Activated B cell treated with CpG ODN at 0.5 μM for 24 hours (primary cell): ENCODE measurements around the gene DUSP10. TPM values are rescaled to one million over a fixed set of nuclear protein-coding genes. Genes with fewer than 3 reads are reported as not detected.
A peak's percentile ranks its signal among the peaks of the same experiment; 100 is the strongest.

Source experiments
- ATAC-seq: fragments of 200-7000 bp; cut with Tn5 transposase; one replicate; pipeline ENCODE4 v1.10.0; 2021; ENCODE audit warnings: low read depth, mild to moderate bottlenecking, moderate library complexity
- CTCF ChIA-PET: fragments of 350-600 bp; sonication (Branson Sonifier 250); formaldehyde crosslinking; loops from one replicate; lab custom pipeline; 2021; ENCODE audit warnings: antibody characterized with exemption; lab: Charles Lee
- POLR2A ChIA-PET: fragments of 350-600 bp; sonication (Branson Sonifier 250); formaldehyde crosslinking; loops from one replicate; lab custom pipeline; 2021; ENCODE audit warnings: antibody characterized with exemption; lab: Charles Lee
- DNase-seq: peaks from one replicate; pipeline ENCODE4 v3.0.0; 2022
- H3K27ac Mint-ChIP-seq: one replicate; pipeline ENCODE4 v1.8.0; 2020; ENCODE audit warnings: mixed read lengths
- H3K27me3 Mint-ChIP-seq: one replicate; pipeline ENCODE4 v1.8.0; 2021; ENCODE audit warnings: mixed read lengths
- H3K36me3 Mint-ChIP-seq: one replicate; pipeline ENCODE4 v1.8.0; 2021; ENCODE audit warnings: low read depth, mixed read lengths
- H3K4me1 Mint-ChIP-seq: one replicate; pipeline ENCODE4 v1.8.0; 2021; ENCODE audit warnings: mixed read lengths
- H3K4me3 Mint-ChIP-seq: one replicate; pipeline ENCODE4 v1.8.0; 2020; ENCODE audit warnings: mild to moderate bottlenecking, mixed read lengths
- H3K9me3 Mint-ChIP-seq: one replicate; pipeline ENCODE4 v1.8.0; 2020; ENCODE audit warnings: mixed read lengths
- CTCF ChIP-seq: fragments of 200-600 bp; IDR thresholded peaks from one replicate; pipeline ENCODE4 v1.8.0; 2022; ENCODE audit warnings: antibody characterized with exemption, mild to moderate bottlenecking
- intact Hi-C: fragments of 100-400 bp; cut with micrococcal nuclease; formaldehyde crosslinking; loops from one replicate; pipeline ENCODE4 v1.15.1; 2024
- total RNA-seq: library from RNA; stranded (reverse); gene quantifications from 2 replicates; pipeline ENCODE4 v1.2.3, GENCODE V29; 2022

The DUSP10 gene
- total RNA-seq, 1 donor from 2014 or later = 39.5 TPM

GRCh38 chr1:221743416-221744208, 1.7 kb upstream of the DUSP10 start:
- Mint-ChIP-seq H3K36me3 (no peaks in the 10 kb centered on the region), H3K27ac (peak overlapping the region; percentile 97), H3K4me3 (peak overlapping the region; percentile 86), H3K9me3 (no peaks in the 10 kb centered on the region), H3K4me1 (peaks cover 22% of the 10 kb centered on the region), H3K27me3 (no peaks in the 10 kb centered on the region)
- ATAC-seq (peak; percentile 17), DNase-seq (no peak)
- TF ChIP-seq CTCF = no peak
- ChIA-PET CTCF (interaction anchor here (0.8 to 3.5 kb wide), 15 partner anchors 31 to 711 kb away, joined by 3 to 24 read pairs (median 5); no protein-coding TSS in a partner anchor), POLR2A (interaction anchor here (0.5 to 6.2 kb wide), 26 partner anchors 13 to 480 kb away, joined by 3 to 229 read pairs (median 6); no protein-coding TSS in a partner anchor)
- intact Hi-C loops = loop anchor here (1.0 to 10.0 kb wide), 11 partner anchors 11 to 969 kb away; partner anchors contain the start of genes AIDA, BROX and HLX

- TF ChIP-seq CTCF = no peak
- Mint-ChIP-seq H3K4me1 (peaks cover 22% of the 10 kb centered on the region), H3K36me3 (no peaks in the 10 kb centered on the region), H3K27me3 (no peaks in the 10 kb centered on the region), H3K4me3 (peak overlapping the region; percentile 86), H3K9me3 (no peaks in the 10 kb centered on the region), H3K27ac (peak overlapping the region; percentile 97)
- intact Hi-C loops = loop anchor here (1.0 to 10.0 kb wide), 17 partner anchors 12 to 970 kb away; partner anchors contain the start of genes AIDA, BROX and HLX
- ChIA-PET POLR2A (interaction anchor here (0.5 to 6.2 kb wide), 53 partner anchors 10 to 864 kb away, joined by 3 to 229 read pairs (median 6); partner anchors contain the start of gene HLX), CTCF (interaction anchor here (0.7 to 3.5 kb wide), 24 partner anchors 30 to 712 kb away, joined by 3 to 24 read pairs (median 4); no protein-coding TSS in a partner anchor)
- peak; percentile 52 for ATAC-seq
- DNase-seq = peak; percentile 82
Observed at GRCh38 chr1:221742555-221743415, 896 bp upstream of the DUSP10 start.

- POLR2A ChIA-PET = interaction anchor here (0.7 to 6.2 kb wide), 39 partner anchors 8 to 903 kb away, joined by 3 to 229 read pairs (median 8); partner anchors contain the start of gene HLX
- intact Hi-C loops = loop anchor here (1.0 to 10.0 kb wide), 5 partner anchors 8 to 901 kb away; no protein-coding TSS in a partner anchor
- CTCF ChIA-PET = interaction anchor here (0.6 to 3.5 kb wide), 11 partner anchors 36 to 714 kb away, joined by 3 to 13 read pairs (median 4); no protein-coding TSS in a partner anchor
- no peaks in the 10 kb centered on the region for H3K36me3 Mint-ChIP-seq
- TF ChIP-seq CTCF = no peak
- DNase-seq = peak; percentile 25
- no peak overlapping the region for H3K27ac Mint-ChIP-seq
- ATAC-seq = no peak
- H3K4me3 Mint-ChIP-seq = no peak overlapping the region
- peaks cover 19% of the 10 kb centered on the region for H3K4me1 Mint-ChIP-seq
- H3K27me3 Mint-ChIP-seq = no peaks in the 10 kb centered on the region
- H3K9me3 Mint-ChIP-seq = no peaks in the 10 kb centered on the region
Observed at GRCh38 chr1:221740993-221741702, 741 bp downstream of the DUSP10 start.

GRCh38 chr1:221740369-221740992, 1.4 kb downstream of the DUSP10 start:
- CTCF ChIA-PET = interaction anchor here (0.9 to 2.1 kb wide), 6 partner anchors 38 to 714 kb away, joined by 3 to 13 read pairs (median 4); no protein-coding TSS in a partner anchor
- ATAC-seq (no peak), DNase-seq (no peak)
- H3K27ac Mint-ChIP-seq = no peak overlapping the region
- POLR2A ChIA-PET = interaction anchor here (0.6 to 6.2 kb wide), 18 partner anchors 11 to 262 kb away, joined by 3 to 229 read pairs (median 22); no protein-coding TSS in a partner anchor
- peaks cover 19% of the 10 kb centered on the region for H3K4me1 Mint-ChIP-seq
- H3K4me3 Mint-ChIP-seq = no peak overlapping the region
- no peaks in the 10 kb centered on the region for H3K27me3 Mint-ChIP-seq
- no peaks in the 10 kb centered on the region for H3K9me3 Mint-ChIP-seq
- no peak for TF ChIP-seq CTCF
- intact Hi-C loops = loop anchor here (2.0 to 10.0 kb wide), 3 partner anchors 196 to 902 kb away; no protein-coding TSS in a partner anchor
- H3K36me3 Mint-ChIP-seq = no peaks in the 10 kb centered on the region
